Stimulated activated CD4-positive, alpha-beta T cell treated with anti-CD3 and anti-CD28 coated beads, Interleukin-2, amount 100 ng/mL, for 48 hours (primary cell): Measurements from ENCODE around the gene NPC1.
"Not testable (repeated sequence)": the region's sequence is repeated elsewhere in the genome, so short reads cannot be mapped to it uniquely, and the experiment has no call there.

ENCODE experiments used
- DNase-seq, 2 donors: peaks; one replicate each; pipeline ENCODE4 v3.0.0-alpha.2; 2020

The NPC1 gene

GRCh38 chr18:23608211-23608610 lies 21.9 kb upstream of the NPC1 start:
- DNase-seq = no peak

DNA sequence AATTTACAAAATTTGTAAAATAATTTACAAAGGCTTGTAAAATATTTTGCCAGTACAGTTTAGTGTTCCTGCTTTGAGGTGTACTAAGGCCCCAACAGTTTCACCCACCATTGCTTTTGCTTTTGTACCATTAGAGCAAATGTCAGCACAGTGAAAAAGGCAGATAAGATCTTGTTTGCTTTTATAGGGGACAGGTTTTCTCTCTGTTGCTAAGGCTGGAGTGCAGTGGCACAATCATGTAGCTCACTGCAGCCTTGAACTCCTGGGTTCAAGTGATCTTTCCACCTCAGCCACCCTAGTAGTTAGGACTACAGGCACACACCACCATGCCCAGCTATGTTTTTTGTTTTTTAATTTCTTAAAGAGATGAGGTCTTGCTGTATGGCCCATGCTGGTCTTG lies 19.6 kb upstream of the NPC1 start:
- no peak for DNase-seq

- DNase-seq = no peak
Observed at GRCh38 chr18:23599809-23600208, 13.5 kb upstream of the NPC1 start.

DNA sequence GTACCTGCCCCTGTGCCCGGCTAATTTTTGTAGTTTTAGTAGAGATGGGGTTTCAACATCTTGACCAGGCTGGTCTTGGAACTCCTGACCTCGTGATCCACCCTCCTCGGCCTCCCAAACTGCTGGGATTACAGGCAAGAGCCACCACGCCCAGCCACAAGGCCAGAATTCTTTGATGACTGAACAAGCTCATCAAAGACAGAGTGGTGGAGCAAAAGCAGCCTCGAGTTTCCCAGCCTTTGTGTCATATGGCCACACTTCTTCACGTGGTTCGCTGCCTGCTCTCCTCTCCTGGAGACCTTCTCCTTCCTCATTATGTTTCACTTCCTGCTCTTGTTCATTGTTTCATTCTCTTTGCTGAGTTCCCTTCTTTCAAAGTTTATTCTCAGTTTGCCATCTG lies 9.9 kb upstream of the NPC1 start:
- no peak for DNase-seq

GRCh38 chr18:23595591-23595990 lies 9.3 kb upstream of the NPC1 start:
- DNase-seq = no peak

- DNase-seq = no peak
Observed at GRCh38 chr18:23593720-23594119, 7.4 kb upstream of the NPC1 start.

DNA sequence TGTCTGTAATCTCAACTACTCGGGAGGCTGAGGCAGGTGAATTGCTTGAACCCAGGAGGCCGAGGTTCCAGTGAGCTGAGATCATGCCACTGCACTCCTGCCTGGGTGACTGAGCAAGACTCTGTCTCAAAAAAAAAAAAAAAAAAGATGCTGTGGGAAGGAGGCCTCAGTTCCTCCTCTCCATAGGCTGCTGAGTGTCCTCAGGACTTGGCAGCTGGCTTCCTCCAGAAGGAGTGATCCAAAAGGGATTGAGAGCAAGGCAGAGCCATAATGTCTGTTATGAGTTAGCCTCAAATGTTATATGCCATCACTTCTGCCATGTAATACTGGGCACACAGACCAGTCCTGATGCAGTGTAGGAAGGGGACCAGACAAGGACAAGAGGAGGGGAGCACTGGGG lies 6.6 kb upstream of the NPC1 start:
- DNase-seq = no peak

GRCh38 chr18:23591011-23591410 lies 4.7 kb upstream of the NPC1 start:
- no peak for DNase-seq

- DNase-seq = no peak
Observed at GRCh38 chr18:23588836-23589560, 2.7 kb upstream of the NPC1 start.

DNA sequence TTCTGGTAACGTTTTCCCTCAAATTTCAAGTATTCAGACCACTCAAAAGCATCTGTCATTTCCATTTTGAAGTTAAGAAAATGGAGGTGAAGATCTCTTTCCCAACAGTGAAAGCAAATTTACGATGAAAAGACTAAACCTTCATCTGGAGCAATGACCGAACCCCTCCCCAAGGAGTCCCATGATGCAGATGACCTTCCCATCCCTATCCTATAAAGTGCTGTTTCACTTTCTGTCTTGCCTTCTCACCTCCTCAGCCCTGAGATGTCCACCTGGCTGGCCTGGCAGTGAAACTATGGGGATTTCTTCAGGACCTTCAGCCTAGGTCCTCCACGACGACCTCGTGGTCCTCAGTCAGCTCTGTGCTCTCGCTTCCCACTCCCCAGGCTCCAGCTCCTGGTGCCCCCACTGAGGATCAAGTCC lies 925 bp upstream of the NPC1 start:
- DNase-seq = no peak

GRCh38 chr18:23585897-23586248 lies 433 bp downstream of the NPC1 start:
- DNase-seq = no peak

- no peak for DNase-seq
Observed at GRCh38 chr18:23585007-23585871, 1.1 kb downstream of the NPC1 start.

- no peak for DNase-seq
Observed at GRCh38 chr18:23584019-23584983, 2.0 kb downstream of the NPC1 start.

DNA sequence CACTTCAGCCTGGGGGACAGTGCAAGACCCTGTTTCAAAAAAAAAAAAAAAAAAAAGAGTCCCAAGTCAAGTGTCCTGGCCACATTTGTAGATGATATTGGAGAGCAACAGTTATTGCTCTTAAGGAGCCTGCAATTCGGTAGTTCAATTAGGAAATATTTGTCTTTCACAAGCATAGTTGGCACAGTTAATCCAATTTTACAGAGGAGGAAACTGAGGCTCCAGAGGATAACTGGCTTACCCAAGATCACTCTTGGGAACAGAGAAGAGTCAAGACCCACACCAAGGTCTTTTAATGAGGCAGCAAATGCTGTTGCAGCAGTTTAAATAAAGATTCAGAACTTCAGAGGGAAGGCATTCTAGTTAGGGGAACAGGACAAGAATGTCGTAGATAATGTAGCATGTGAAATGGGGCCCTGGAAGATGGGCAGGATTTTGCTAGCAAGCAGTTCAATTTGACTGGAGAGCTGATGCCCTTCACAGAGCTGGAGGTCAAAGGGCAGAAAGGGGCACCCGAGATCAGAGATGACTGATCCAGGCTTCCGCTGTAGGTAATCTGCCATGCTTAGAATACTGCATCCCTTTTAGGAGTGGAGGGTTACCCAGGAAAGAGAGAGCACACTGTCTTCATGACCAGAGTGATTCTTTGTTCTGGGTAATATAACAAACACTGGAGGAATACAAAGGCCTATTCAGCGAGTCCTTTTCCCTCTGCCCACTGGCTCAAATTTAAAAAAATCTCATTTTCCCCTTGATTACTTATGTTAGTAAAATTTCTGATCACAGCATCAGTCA lies 3.0 kb downstream of the NPC1 start:
- DNase-seq = no peak

DNA sequence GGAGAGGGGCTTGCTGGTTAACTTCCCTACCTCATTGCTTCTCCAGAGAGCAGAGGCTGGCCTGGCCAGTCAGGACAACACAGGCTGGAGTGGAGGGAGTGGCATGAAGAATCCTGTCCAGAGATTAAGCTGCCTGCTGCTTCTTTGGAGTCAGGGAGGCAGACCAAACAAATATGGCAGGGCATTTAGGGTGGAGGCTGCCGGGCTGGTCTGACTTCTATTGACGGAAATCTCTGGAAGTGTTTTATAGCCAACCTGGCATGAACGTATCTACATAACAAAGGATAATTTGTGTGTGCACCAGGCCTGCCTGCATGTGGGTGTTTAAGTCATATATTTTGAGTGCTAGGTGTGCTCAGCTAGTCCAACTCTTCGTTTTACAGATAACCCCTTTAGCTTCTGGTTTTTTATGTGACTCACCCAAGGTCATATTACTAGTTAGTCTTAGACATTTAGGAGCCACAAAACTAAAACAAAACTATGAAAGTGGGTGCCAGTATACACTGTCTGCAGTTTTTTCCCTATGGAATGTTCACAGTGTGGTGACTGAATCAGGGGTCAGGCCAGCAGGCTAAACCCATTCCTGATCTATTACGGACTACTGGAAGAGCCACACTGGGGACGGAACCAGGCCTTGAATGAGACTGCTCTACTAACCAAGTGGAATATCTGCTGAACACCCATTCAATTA lies 5.5 kb downstream of the NPC1 start:
- DNase-seq = no peak

DNA sequence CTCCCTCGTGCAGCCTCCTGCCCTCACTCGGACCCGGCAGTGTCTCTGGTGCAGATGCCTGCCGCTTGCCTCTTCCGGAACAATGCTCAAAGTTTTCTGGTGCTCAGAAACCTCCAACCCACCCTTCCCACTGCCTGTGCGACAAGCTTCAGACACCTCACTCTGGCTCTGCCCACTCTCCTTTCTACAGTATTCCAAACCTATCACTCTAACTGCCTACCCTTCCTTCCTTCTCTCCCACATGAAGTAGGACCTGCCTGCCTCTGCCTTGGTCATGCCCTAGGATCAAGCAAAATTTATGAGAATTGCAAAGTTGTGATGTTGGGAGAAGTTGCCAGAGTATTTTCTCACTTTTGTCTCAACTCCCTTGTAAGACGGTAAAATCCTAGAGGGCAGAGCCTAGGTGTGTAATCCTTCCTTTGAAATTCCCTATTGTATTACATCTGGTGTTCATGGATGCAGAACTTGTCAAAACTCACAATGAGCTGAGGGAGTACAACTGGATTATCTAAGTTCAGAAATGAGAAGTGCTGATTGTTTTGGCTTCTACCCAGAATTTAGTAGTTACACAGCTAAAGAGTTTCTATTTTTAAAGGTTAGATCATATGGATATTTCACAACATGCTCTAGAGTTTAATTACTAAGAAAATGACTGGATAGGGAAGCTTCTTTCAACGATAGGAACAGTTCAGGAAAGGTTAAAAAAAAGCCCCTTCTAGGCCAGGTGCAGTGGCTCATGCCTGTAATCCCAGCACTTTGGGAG lies 7.2 kb downstream of the NPC1 start:
- no peak for DNase-seq

- DNase-seq = no peak
Observed at GRCh38 chr18:23578067-23578701, 8.1 kb downstream of the NPC1 start.

DNA sequence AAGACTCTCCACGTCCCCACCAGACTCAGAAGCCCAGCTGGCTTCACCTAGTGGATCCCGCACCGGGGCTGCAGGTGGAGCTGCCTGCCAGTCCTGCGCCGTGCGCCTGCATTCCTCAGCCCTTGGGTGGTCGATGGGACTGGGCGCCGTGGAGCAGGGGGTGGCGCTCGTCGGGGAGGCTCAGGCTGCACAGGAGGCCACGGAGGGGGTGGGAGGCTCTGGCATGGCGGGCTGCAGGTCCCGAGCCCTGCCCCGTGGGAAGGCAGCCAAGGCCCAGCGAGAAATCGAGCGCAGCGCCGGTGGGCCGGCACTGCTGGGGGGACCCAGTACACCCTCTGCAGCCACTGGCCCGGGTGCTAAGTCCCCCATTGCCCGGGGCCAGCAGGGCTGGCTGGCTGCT lies 8.8 kb downstream of the NPC1 start:
- not testable (repeated sequence) for DNase-seq

DNA sequence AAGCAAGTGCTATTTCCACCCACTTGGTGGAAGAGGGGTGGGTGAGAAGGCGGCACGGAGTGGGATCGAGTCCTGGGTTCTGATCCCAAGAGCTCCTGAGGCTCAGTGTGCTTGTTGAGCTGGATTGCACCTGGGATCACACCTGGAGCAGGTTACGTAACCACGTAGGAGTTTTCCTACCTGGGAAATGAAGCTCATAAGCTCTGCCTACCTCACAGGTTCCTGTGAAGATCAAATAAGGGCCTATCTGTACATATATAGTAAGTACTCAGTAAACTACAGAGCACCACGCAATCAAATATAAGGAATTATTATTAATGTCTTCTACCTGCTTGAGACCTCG lies 11.0 kb downstream of the NPC1 start:
- no peak for DNase-seq

GRCh38 chr18:23574611-23575308 lies 11.5 kb downstream of the NPC1 start:
- no peak for DNase-seq
